Measurements from ENCODE around the gene RPS3. TPM values are rescaled to one million over a fixed set of nuclear protein-coding genes. Genes with fewer than 3 reads are reported as not detected.
A peak's percentile ranks its signal among the peaks of the same experiment; 100 is the strongest.

RPS3 gene
- total and polyA plus RNA-seq, 2 donors (not counting 1 experiment from before 2014, with no cell fraction given): 3,389 to 3,642 TPM

DNA sequence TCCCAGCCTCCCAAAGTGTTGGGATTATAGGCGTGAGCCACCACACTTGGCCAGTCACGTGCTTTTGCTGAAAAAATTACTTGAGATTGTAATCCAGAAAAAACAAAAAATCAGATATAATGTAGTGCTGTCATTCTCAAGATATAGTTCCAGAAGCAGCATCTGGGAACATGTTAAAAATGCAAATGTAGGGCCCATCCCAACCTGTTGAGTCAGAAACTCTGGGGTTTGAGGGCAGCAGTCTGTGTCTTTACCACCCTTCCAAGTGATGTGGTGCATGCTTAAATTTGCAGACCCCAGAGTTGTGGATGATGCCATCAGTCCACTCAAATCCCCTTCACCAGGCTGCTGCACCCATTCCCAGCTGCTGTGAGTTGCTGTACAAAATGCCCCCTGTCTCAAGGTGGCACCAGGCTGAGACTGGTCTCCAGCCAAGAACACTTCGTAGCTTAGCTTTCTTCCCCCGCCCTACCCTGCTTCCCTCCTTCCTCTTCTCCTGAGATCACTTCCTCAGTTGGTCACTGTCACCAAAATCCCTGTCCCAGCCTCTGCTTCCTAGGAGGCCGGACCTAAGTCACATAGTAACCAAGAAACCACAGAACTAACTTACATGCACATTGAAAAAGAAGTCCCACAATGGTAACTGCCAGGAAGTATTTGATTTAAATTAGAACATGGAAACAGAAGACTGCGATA, 29.6 kb upstream of the RPS3 start:
- peaks cover 0 to 19% (median 5%) of the 10 kb centered on the region in 3 donors for H3K9me3 ChIP-seq (ENCODE audit: control extremely low read depth in 1 of 3, control insufficient read depth in 2 of 3, insufficient read depth in 1 of 3, low read length in 2 of 3)
- H3K4me1 Mint-ChIP-seq: peaks cover 16% of the 10 kb centered on the region
- no peak overlapping the region for H3K27ac ChIP-seq (ENCODE audit: low read length in 2 of 2)
- no peak for TF ChIP-seq EZH2 (IDR thresholded peaks at IDR 0.05; ENCODE audit: borderline replicate concordance, insufficient read depth, low read depth, low read length, poor library complexity, severe bottlenecking)
- H2AFZ ChIP-seq (ENCODE audit: insufficient read depth, low read depth, low read length, poor library complexity, severe bottlenecking): peak overlapping the region; percentile 37
- H3K9me3 Mint-ChIP-seq (ENCODE audit: insufficient read depth): no peaks in the 10 kb centered on the region
- no peak for ATAC-seq (ENCODE audit: low read depth)
- peaks cover 9% of the 10 kb centered on the region for H3K27me3 Mint-ChIP-seq
- no peak overlapping the region for H3K4me3 ChIP-seq (ENCODE audit: control extremely low read depth in 1 of 5, extremely low read depth in 1 of 5, insufficient read depth in 1 of 5, low read depth in 2 of 5, low read length in 4 of 5)
- H3K27ac Mint-ChIP-seq: no peak overlapping the region
- H3K36me3 ChIP-seq (replicated peaks in 1 of 2; ENCODE audit: control extremely low read depth in 1 of 2, control insufficient read depth in 1 of 2, extremely low read depth in 1 of 2, insufficient read depth in 2 of 2, low read length in 1 of 2): no peaks in the 10 kb centered on the region
- no peak overlapping the region for H3K9ac ChIP-seq (ENCODE audit: low read length)
- ChIA-PET POLR2A (no interaction called here), CTCF (no interaction called here)
- no peak overlapping the region for H3K4me2 ChIP-seq (replicated peaks; ENCODE audit: low read depth, low read length, poor library complexity, severe bottlenecking)
- peaks cover 8 to 13% of the 10 kb centered on the region in 2 donors for H3K4me1 ChIP-seq (ENCODE audit: control insufficient read depth in 2 of 2, insufficient read depth in 2 of 2, low read length in 2 of 2)
- intact Hi-C loops (cut with micrococcal nuclease): no loop called here
- WGBS (ENCODE audit: insufficient coverage): 11% methylated on average over 2 of the region's 6 CpGs
- no peaks in the 10 kb centered on the region for H4K20me1 ChIP-seq (ENCODE audit: control insufficient read depth, insufficient read depth, low read length, poor library complexity, severe bottlenecking)
- H3K4me3 Mint-ChIP-seq: no peak overlapping the region
- H3K27me3 ChIP-seq (replicated peaks in 1 of 4; ENCODE audit: control extremely low read depth in 1 of 4, control insufficient read depth in 3 of 4, insufficient read depth in 4 of 4, low read length in 3 of 4): peaks cover 0 to 3% (median 0%) of the 10 kb centered on the region in 4 experiments
- DNase-seq: no peak
- no peaks in the 10 kb centered on the region for H3K79me2 ChIP-seq (ENCODE audit: control insufficient read depth, insufficient read depth, low read length)

DNA sequence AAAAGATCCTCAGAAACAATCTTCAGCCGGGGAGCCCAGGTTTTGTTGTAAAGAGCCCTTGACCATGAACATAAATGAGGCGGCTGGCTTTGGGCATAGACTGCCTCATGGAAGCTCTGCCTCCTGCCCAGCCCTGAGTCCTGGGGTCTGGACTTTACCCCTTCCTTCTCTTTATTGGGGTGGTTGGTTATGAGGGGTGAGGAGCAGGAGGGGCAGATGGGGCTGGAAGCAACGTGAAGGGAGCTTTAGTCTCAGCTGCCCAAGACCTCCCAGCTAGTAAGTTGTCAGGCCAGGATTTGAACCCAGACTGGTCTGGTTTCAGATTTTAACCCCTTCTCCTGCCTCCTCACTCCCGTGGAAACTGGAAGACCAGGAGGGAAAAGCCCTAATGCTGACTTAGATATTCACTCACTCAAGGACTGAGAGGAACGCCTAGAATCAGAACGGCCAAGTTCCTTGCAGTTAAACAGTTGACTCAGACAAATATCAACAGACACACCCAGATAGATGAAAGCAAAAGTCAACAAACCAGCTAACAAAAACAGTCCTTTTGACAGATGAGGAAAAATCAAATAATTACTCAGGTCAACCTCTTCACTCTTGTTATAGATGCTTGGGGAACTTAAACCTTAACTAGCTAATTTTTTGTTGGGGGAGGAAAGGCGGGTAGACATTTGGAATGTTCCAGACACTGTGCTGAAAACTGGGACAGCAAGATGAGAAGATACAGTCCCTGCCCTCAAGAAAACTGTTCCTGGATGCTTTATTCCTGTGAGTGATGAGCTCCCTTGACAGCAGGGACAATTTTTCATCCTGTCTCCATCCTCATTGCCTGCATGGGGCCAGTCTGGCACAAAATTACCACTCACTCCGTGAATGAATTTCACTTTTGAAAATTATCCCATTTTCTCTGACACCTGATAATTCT, 27.1 kb upstream of the RPS3 start:
- ATAC-seq (ENCODE audit: low read depth) (no peak), DNase-seq (no peak)
- Histone ChIP-seq H4K20me1 (ENCODE audit: control insufficient read depth, insufficient read depth, low read length, poor library complexity, severe bottlenecking) (no peaks in the 10 kb centered on the region), H3K36me3 (replicated peaks in 1 of 2; ENCODE audit: control extremely low read depth in 1 of 2, control insufficient read depth in 1 of 2, extremely low read depth in 1 of 2, insufficient read depth in 2 of 2, low read length in 1 of 2) (no peaks in the 10 kb centered on the region), H3K9me3 (ENCODE audit: control extremely low read depth in 1 of 3, control insufficient read depth in 2 of 3, insufficient read depth in 1 of 3, low read length in 2 of 3) (peaks cover 0 to 14% (median 5%) of the 10 kb centered on the region in 3 donors), H3K9ac (ENCODE audit: low read length) (no peak overlapping the region), H3K79me2 (ENCODE audit: control insufficient read depth, insufficient read depth, low read length) (no peaks in the 10 kb centered on the region), H3K4me2 (replicated peaks; ENCODE audit: low read depth, low read length, poor library complexity, severe bottlenecking) (no peak overlapping the region), H3K27ac (ENCODE audit: low read length in 2 of 2) (no peak overlapping the region), H3K27me3 (replicated peaks in 1 of 4; ENCODE audit: control extremely low read depth in 1 of 4, control insufficient read depth in 3 of 4, insufficient read depth in 4 of 4, low read length in 3 of 4) (peaks cover 0 to 3% (median 0%) of the 10 kb centered on the region in 4 experiments), H2AFZ (ENCODE audit: insufficient read depth, low read depth, low read length, poor library complexity, severe bottlenecking) (no peak overlapping the region), H3K4me3 (ENCODE audit: control extremely low read depth in 1 of 5, extremely low read depth in 1 of 5, insufficient read depth in 1 of 5, low read depth in 2 of 5, low read length in 4 of 5) (no peak overlapping the region), H3K4me1 (ENCODE audit: control insufficient read depth in 2 of 2, insufficient read depth in 2 of 2, low read length in 2 of 2) (peaks cover 0 to 5% of the 10 kb centered on the region in 2 donors)
- H3K27ac Mint-ChIP-seq: no peak overlapping the region
- 89% methylated on average over 3 of the region's 8 CpGs for WGBS (ENCODE audit: insufficient coverage)
- CTCF ChIA-PET: interaction anchor here (0.6 to 1.2 kb wide), 4 partner anchors 10 to 20 kb away, joined by 3 to 4 read pairs (median 4); no protein-coding TSS in a partner anchor
- TF ChIP-seq, protein P1, sequence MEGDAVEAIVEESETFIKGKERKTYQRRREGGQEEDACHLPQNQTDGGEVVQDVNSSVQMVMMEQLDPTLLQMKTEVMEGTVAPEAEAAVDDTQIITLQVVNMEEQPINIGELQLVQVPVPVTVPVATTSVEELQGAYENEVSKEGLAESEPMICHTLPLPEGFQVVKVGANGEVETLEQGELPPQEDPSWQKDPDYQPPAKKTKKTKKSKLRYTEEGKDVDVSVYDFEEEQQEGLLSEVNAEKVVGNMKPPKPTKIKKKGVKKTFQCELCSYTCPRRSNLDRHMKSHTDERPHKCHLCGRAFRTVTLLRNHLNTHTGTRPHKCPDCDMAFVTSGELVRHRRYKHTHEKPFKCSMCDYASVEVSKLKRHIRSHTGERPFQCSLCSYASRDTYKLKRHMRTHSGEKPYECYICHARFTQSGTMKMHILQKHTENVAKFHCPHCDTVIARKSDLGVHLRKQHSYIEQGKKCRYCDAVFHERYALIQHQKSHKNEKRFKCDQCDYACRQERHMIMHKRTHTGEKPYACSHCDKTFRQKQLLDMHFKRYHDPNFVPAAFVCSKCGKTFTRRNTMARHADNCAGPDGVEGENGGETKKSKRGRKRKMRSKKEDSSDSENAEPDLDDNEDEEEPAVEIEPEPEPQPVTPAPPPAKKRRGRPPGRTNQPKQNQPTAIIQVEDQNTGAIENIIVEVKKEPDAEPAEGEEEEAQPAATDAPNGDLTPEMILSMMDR (IDR thresholded peaks at IDR 0.05): no peak
- TF ChIP-seq EZH2 (IDR thresholded peaks at IDR 0.05; ENCODE audit: borderline replicate concordance, insufficient read depth, low read depth, low read length, poor library complexity, severe bottlenecking): no peak
- no peak overlapping the region for H3K4me3 Mint-ChIP-seq
- intact Hi-C loops (cut with micrococcal nuclease): no loop called here
- POLR2A ChIA-PET: no interaction called here
- H3K27me3 Mint-ChIP-seq: peaks cover 7% of the 10 kb centered on the region
- H3K4me1 Mint-ChIP-seq: peaks cover 7% of the 10 kb centered on the region
- no peaks in the 10 kb centered on the region for H3K9me3 Mint-ChIP-seq (ENCODE audit: insufficient read depth)
